Adrenal gland (tissue), 12 donors: ENCODE data around the gene ITPR1. TPM values are rescaled to one million over a fixed set of nuclear protein-coding genes. Genes with fewer than 3 reads are reported as not detected.

Source experiments
- DNase-seq, 7 donors: peaks; one replicate each; pipeline ENCODE4 v3.0.0-alpha.2; 2019 to 2020
- H3K27ac ChIP-seq, 5 donors: fragments of 200-600 bp; sonication (generic) in 4 of 5; 1 replicate in 3 of 5; 2 replicates in 2 of 5; pipeline versions ENCODE4 v1.5.1 to v1.8.0; 2016 to 2020; ENCODE audit warnings: mild to moderate bottlenecking in 1 of 5
- H3K27me3 ChIP-seq: fragments of 200-600 bp; 2 replicates; pipeline ENCODE4 v1.8.0; 2021
- H3K36me3 ChIP-seq, 2 donors: fragments of 200-600 bp; replicated peaks in 1 of 2; 1 replicate in 1 of 2; 2 replicates in 1 of 2; pipeline versions ENCODE4 v1.5.1 to v1.8.0; 2018 to 2022
- H3K4me1 ChIP-seq, 2 donors: fragments of 200-600 bp; replicated peaks in 1 of 2; 1 replicate in 1 of 2; 2 replicates in 1 of 2; pipeline versions ENCODE4 v1.5.1 to v1.8.0; 2018 to 2021
- H3K4me3 ChIP-seq, 4 donors: fragments of 200-600 bp; sonication (generic) in 3 of 4; one replicate each; pipeline ENCODE4 v1.5.1; 2016 to 2018
- H3K9me3 ChIP-seq, 3 donors: fragments of 200-600 bp; sonication (generic) in 1 of 3; replicated peaks in 1 of 3; 1 replicate in 2 of 3; 2 replicates in 1 of 3; pipeline versions ENCODE4 v1.5.1 to v1.8.0; 2016 to 2021
- POLR2A ChIP-seq, 2 donors: fragments of 450-650 bp; IDR thresholded peaks; one replicate each; pipeline ENCODE4 v1.6.1; 2017; ENCODE audit warnings: antibody characterized with exemption in 2 of 2, mild to moderate bottlenecking in 2 of 2, moderate library complexity in 1 of 2
- WGBS, 4 donors: extraction: QIAGEN DNeasy Blood & Tissue Kit in 2 of 4; methylation state at CpG; one replicate each; pipeline versions ENCODE4 v1.1.5 to v1.1.7; 2013 to 2017; 5-methylcytosine and 5-hydroxymethylcytosine counted together
- intact Hi-C, 2 donors: fragments of 100-400 bp; cut with DNase I; formaldehyde crosslinking; loops; one replicate each; pipeline versions ENCODE4 v1.14.1 to v1.15.0; 2022 to 2023
- polyA plus RNA-seq, 3 donors: library from polyadenylated mRNA; stranded (reverse); fragments of 200-250 nt in 2 of 3; fragments of 350-450 nt in 1 of 3; fragmentation: Illumina TruSeq in 1 of 3; extraction: RNeasy Lipid Tissue Mini Kit (QIAGEN cat#74804) in 1 of 3; gene quantifications; one replicate each; pipeline ENCODE4 v1.2.3, GENCODE V29; 2013 to 2014
- total RNA-seq, 9 donors: library from RNA; depleted of rRNA in 4 of 9; stranded (reverse); fragments of >200 nt in 4 of 9; fragments of 120-200 nt in 1 of 9; fragmentation: NEBNext Ultra II Directional in 1 of 9; extraction: Animal tissue kit (Norgen Biotek cat#: 25700) in 1 of 9; gene quantifications; one replicate each; pipeline versions ENCODE4 v1.1.0 to v1.2.4, GENCODE V29; 2013 to 2023
- TF ChIP-seq, protein P1 (sequence below), 6 experiments: fragments of 450-650 bp in 4 of 6; fragments of 200-600 bp in 2 of 6; sonication (generic) in 1 of 6; IDR thresholded peaks; 1 replicate in 5 of 6; 2 replicates in 1 of 6; pipeline versions ENCODE4 v1.5.1 to v1.8.0; 2016 to 2021; ENCODE audit warnings: antibody characterized with exemption in 6 of 6, mild to moderate bottlenecking in 2 of 6, moderate library complexity in 1 of 6
- donor health status: healthy with polysubstance abuse.
- donor health status: Bipolar disorder and iron deficiency.
- donor health status: DM: yes; HTN: yes; CAD: no.
- donor health status: DM: no; HTN: no; CAD: no.
- donor health status: DM: no; HTN: no; CAD: no.
- donor health status: DM: yes; HTN: yes; CAD: no.

Gene ITPR1
- total and polyA plus RNA-seq, 12 donors, result 21.6 to 198 (median 76.6) TPM

DNA sequence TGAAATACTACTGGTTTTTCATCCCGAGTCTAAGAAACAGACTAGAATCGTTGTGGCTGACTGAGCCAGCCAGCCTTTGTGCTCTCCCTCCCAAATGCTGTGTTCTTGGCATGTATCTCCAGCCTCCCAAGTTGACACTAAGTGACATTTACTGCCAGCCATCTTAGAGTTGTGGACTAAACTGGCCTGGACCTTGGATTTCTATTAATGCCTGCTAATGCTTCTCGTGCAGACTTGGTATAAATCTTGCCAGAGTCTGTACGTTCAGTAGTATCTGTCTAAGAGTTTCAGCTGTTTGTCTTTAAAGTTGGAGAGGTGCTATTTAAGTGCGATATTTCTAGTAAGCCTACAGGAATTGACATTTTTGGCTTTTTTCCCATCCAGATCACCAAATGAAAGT lies 319.4 kb downstream of the ITPR1 start:
- Histone ChIP-seq H3K4me3 (no peak overlapping the region), H3K9me3 (no peaks in the 10 kb centered on the region), H3K27ac (no peak overlapping the region), H3K36me3 (peaks cover 0 to 11% of the 10 kb centered on the region in 2 donors), H3K4me1 (no peaks in the 10 kb centered on the region), H3K27me3 (no peaks in the 10 kb centered on the region)
- 76 to 85% (median 83%) methylated on average over 5 of the region's 5 CpGs for WGBS, 4 donors
- intact Hi-C loops, result no loop called here
- TF ChIP-seq POLR2A (IDR thresholded peaks at IDR 0.05), result no peak
- TF ChIP-seq, protein P1, sequence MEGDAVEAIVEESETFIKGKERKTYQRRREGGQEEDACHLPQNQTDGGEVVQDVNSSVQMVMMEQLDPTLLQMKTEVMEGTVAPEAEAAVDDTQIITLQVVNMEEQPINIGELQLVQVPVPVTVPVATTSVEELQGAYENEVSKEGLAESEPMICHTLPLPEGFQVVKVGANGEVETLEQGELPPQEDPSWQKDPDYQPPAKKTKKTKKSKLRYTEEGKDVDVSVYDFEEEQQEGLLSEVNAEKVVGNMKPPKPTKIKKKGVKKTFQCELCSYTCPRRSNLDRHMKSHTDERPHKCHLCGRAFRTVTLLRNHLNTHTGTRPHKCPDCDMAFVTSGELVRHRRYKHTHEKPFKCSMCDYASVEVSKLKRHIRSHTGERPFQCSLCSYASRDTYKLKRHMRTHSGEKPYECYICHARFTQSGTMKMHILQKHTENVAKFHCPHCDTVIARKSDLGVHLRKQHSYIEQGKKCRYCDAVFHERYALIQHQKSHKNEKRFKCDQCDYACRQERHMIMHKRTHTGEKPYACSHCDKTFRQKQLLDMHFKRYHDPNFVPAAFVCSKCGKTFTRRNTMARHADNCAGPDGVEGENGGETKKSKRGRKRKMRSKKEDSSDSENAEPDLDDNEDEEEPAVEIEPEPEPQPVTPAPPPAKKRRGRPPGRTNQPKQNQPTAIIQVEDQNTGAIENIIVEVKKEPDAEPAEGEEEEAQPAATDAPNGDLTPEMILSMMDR (IDR thresholded peaks at IDR 0.05), result no peak
- DNase-seq, result no peak

DNA sequence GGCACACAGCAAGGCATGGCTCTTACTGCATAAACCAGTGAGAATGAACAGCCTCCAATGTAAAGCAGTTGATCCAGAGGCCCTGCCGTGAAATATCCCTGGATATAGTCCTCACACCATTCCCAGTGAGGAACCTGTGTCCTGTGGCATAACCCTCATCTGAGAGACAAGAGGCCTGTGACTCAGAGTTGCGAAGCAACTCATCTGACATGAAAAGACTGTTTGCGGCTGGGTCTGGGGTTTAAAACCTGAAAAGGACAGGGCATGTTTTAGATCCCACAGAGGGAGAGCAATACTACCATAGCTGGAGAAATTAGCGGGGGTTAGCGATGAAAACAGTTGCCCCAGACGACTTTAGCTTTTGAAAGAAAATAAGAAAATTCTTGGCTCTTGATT lies 320.8 kb downstream of the ITPR1 start:
- no peaks in the 10 kb centered on the region for H3K27me3 ChIP-seq
- no peak for TF ChIP-seq POLR2A (IDR thresholded peaks at IDR 0.05)
- TF ChIP-seq, protein P1 (IDR thresholded peaks at IDR 0.05), result no peak
- intact Hi-C loops, result no loop called here
- H3K27ac ChIP-seq, result peak overlapping the region in 1 of 5 donors; percentile 46
- H3K4me3 ChIP-seq, result no peak overlapping the region
- no peaks in the 10 kb centered on the region for H3K4me1 ChIP-seq
- 90 to 97% (median 93%) methylated on average over 6 of the region's 6 CpGs for WGBS, 4 donors
- no peaks in the 10 kb centered on the region for H3K9me3 ChIP-seq
- DNase-seq, result no peak
- peaks cover 0 to 17% of the 10 kb centered on the region in 2 donors for H3K36me3 ChIP-seq

DNA sequence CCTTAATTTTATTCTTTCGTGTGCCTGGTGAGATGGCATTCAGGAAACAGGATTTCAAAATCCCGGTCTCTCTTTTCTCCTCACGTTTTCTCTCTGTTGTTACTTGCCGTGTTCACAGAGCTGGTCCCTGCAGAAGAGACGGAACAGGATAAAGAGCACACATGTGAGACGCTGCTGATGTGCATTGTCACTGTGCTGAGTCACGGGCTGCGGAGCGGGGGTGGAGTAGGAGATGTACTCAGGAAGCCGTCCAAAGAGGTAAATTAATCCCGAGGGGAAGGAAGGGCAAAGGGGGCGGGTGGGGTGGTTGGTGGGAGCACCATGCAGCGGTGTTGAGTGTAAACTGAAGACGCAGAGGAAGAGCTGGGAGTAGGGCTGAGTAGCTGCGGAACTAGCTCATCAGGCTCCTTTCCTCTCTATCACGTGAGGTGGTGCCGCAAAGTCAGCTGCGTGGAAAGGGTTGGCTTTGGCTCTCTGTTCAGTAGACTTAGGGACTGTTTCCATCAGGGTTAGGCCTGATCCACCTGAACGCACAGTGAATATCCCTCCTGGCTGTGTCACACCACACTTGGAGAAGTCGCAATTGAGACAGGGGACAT lies 321.3 kb downstream of the ITPR1 start:
- H3K36me3 ChIP-seq, result peaks cover 0 to 21% of the 10 kb centered on the region in 2 donors
- TF ChIP-seq POLR2A (IDR thresholded peaks at IDR 0.05), result no peak
- TF ChIP-seq, protein P1 (IDR thresholded peaks at IDR 0.05), result no peak
- H3K27me3 ChIP-seq, result no peaks in the 10 kb centered on the region
- intact Hi-C loops, result no loop called here
- no peaks in the 10 kb centered on the region for H3K9me3 ChIP-seq
- no peaks in the 10 kb centered on the region for H3K4me1 ChIP-seq
- DNase-seq, result peak in 6 of 7 donors; percentile 20 to 84 (median 38)
- 76 to 80% (median 78%) methylated on average over 16 to 20 of the region's 20 CpGs for WGBS, 4 donors
- no peak overlapping the region for H3K4me3 ChIP-seq
- peak overlapping the region in 1 of 5 donors; percentile 46 for H3K27ac ChIP-seq

DNA sequence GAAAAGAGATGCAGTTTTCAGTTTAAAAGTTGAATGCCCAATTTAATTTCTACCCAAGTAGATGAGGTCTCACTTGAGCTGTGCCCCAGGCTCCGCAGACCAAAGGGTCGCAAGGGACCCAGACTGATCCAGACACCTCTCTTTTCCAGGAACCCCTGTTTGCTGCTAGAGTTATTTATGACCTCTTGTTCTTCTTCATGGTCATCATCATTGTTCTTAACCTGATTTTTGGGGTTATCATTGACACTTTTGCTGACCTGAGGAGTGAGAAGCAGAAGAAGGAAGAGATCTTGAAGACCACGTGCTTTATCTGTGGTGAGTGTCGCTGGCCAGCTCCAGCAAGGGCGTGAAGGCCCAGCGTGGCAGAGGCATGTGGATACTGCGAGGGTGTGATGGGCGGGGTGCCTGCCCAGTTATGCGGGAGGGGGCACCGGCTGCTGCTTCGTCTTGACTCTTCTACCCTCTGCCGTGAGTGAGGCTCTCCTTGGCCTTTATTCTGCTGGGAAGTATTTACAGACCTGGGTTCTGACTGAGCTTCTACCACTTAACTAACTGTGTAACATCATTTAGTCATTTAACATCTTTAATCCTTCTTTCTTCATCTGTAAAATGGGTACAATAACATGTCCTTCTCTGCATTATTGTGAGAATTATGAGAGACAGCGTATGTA lies 321.9 kb downstream of the ITPR1 start:
- no peaks in the 10 kb centered on the region for H3K4me1 ChIP-seq
- intact Hi-C loops, result no loop called here
- WGBS, 4 donors, result 90 to 99% (median 97%) methylated on average over 10 to 13 of the region's 13 CpGs
- no peak for DNase-seq
- H3K9me3 ChIP-seq, result no peaks in the 10 kb centered on the region
- no peak overlapping the region for H3K4me3 ChIP-seq
- H3K27me3 ChIP-seq, result no peaks in the 10 kb centered on the region
- peak overlapping the region in 1 of 5 donors; percentile 46 for H3K27ac ChIP-seq
- TF ChIP-seq POLR2A (IDR thresholded peaks at IDR 0.05), result no peak
- TF ChIP-seq, protein P1 (IDR thresholded peaks at IDR 0.05), result no peak
- peaks cover 0 to 23% of the 10 kb centered on the region in 2 donors for H3K36me3 ChIP-seq
